HCT116 (cell line): ENCODE data around the gene SPOCD1.

Experiments
- EZH2 ChIP-seq: fragments of 200-600 bp; sonication (generic); IDR thresholded peaks from 2 replicates; pipeline ENCODE4 v1.6.1; 2017; ENCODE audit warnings: antibody characterized with exemption, mixed run types
- POLR2AphosphoS5 ChIP-seq: IDR thresholded peaks from 2 replicates; pipeline ENCODE4 v1.6.1; 2011; ENCODE audit warnings: mild to moderate bottlenecking, low read depth, low read length, moderate library complexity
- SRF ChIP-seq: IDR thresholded peaks from 2 replicates; pipeline ENCODE4 v1.6.1; 2012; ENCODE audit warnings: low read depth
- YY1 ChIP-seq: IDR thresholded peaks from 2 replicates; pipeline ENCODE4 v1.6.1; 2011; ENCODE audit warnings: low read length, low read depth, moderate library complexity, mild to moderate bottlenecking; ENCODE audit not compliant: insufficient replicate concordance; ENCODE audit errors: extremely low read depth
- TF ChIP-seq, protein P1 (sequence below): IDR thresholded peaks from 2 replicates; pipeline ENCODE4 v1.6.1; 2012
- TF ChIP-seq, protein P2 (sequence below), 3 experiments: fragments of 200-600 bp in 1 of 3; sonication (generic) in 1 of 3; IDR thresholded peaks in 2 of 3; conservative IDR thresholded peaks in 1 of 3; 2 replicates each; pipeline ENCODE4 v1.5.1; 2012 to 2017; ENCODE audit warnings: low read depth in 2 of 3, low read length in 2 of 3, antibody characterized with exemption in 1 of 3, borderline replicate concordance in 1 of 3, control low read depth in 1 of 3, mild to moderate bottlenecking in 1 of 3, mixed read lengths in 1 of 3, mixed run types in 1 of 3, moderate library complexity in 1 of 3; ENCODE audit not compliant: insufficient read depth in 1 of 3

DNA sequence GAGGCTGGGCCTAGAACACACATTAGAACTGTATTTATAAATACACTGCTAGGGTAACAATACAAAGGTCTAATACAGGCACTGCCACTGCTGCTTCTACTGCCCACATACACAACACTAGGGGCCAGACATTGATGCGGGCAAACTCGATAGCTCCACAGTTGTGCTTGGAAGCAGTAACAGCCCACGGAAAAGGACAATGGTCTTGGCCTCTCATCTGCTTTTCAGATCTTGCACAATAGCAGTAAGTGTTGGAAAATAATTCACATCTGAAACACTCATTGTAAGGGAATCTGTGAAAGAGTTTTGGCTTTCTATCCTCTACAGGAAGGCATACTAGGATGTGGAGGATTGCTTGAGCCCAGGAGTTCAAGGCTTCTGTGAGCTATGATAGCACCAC lies 6.9 kb upstream of the SPOCD1 start:
- no peak for TF ChIP-seq YY1
- TF ChIP-seq, protein P1, sequence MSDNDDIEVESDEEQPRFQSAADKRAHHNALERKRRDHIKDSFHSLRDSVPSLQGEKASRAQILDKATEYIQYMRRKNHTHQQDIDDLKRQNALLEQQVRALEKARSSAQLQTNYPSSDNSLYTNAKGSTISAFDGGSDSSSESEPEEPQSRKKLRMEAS = no peak
- TF ChIP-seq, protein P2, sequence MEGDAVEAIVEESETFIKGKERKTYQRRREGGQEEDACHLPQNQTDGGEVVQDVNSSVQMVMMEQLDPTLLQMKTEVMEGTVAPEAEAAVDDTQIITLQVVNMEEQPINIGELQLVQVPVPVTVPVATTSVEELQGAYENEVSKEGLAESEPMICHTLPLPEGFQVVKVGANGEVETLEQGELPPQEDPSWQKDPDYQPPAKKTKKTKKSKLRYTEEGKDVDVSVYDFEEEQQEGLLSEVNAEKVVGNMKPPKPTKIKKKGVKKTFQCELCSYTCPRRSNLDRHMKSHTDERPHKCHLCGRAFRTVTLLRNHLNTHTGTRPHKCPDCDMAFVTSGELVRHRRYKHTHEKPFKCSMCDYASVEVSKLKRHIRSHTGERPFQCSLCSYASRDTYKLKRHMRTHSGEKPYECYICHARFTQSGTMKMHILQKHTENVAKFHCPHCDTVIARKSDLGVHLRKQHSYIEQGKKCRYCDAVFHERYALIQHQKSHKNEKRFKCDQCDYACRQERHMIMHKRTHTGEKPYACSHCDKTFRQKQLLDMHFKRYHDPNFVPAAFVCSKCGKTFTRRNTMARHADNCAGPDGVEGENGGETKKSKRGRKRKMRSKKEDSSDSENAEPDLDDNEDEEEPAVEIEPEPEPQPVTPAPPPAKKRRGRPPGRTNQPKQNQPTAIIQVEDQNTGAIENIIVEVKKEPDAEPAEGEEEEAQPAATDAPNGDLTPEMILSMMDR (IDR thresholded peaks at IDR 0.05 in 2 of 3, conservative IDR thresholded peaks at IDR 0.05 in 1 of 3; ENCODE audit: borderline replicate concordance in 1 of 3, insufficient read depth in 1 of 3, low read depth in 2 of 3, low read length in 2 of 3) = no peak
- no peak for TF ChIP-seq EZH2
- no peak for TF ChIP-seq POLR2AphosphoS5
- no peak for TF ChIP-seq SRF
